Effector CD8-positive, alpha-beta T cell (primary cell): ENCODE results near the gene DENND1A.

Experiments
- DNase-seq: peaks from one replicate; lab custom pipeline; 2025; lab: John Stamatoyannopoulos, UW

The DENND1A gene

GRCh38 chr9:123865226-123866000 is 64.5 kb downstream of the DENND1A start:
- DNase-seq: no peak

GRCh38 chr9:123864251-123864650 is 65.7 kb downstream of the DENND1A start:
- DNase-seq: no peak

- no peak for DNase-seq
Observed at GRCh38 chr9:123863164-123863855, 66.6 kb downstream of the DENND1A start.

- DNase-seq: no peak
Observed at GRCh38 chr9:123861756-123862120, 68.2 kb downstream of the DENND1A start.

GRCh38 chr9:123861086-123861755 is 68.7 kb downstream of the DENND1A start:
- DNase-seq: no peak

- no peak for DNase-seq
Observed at GRCh38 chr9:123860603-123861002, 69.3 kb downstream of the DENND1A start.

DNA sequence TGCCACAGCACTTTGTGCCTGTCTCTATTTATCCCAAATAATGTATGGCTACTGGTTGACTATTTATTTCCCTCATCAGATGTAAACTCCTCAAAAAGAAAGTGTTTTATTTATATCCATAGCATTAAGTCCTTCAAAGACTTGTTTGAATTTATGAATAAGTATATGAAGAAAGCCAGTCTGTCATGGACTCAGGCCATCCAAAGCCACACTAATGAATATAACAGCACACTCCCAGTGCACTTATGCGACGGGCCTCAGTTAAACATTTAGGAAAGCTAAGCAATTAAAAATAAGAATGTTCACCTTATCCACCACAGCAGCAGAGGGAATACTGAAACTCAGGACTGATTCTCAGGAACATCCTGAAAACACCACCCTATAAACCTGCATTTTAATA is 77.5 kb downstream of the DENND1A start:
- no peak for DNase-seq

DNA sequence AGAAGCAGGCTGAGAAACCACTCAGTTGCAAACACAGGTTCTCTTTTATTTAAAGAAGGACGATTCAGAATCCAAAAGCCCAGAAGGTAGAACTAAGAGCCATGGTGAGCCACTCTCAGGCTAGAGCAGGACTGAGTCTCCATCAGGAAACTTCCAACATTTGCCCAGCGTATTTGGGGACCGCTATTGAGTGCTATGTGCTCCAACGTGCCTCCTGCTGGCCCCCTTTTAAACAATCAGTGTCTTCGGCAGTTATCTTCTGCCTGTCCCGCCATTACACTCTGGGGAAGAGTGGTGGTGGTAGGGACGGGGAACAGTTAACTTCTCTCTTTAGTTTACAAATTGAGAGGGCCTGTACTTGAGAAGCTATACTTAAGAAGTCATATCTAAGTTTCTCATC is 78.1 kb downstream of the DENND1A start:
- DNase-seq: no peak

DNA sequence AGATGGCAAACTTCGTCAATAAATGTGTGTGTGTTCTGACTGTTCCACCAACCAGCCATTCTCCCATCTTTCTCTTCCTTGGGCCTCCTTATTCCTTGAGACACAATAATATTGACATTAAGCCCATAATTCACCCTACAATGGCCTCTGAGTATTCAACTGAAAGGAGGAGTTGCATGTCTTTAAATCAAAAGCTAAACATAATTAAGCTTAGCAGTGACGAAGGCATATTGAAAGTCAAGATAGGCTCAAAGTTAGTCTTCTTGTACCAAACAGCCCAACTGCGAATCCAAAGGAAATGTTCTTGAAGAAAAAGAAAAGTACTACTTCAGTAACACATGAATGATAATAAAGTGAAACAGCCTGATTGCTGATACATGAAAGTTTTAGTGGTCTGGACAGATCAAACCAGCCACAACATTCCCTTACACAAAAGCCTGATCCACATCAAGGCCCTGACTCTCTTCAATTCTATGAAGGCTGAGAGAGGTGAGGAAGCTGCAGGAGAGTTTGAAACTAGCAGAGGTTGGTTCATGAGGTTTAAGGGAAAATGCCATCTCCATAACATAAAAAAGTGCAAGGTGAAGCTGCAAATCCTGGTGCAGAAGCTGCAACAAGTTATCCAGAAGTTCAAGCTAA is 81.4 kb downstream of the DENND1A start:
- DNase-seq: no peak

DNA sequence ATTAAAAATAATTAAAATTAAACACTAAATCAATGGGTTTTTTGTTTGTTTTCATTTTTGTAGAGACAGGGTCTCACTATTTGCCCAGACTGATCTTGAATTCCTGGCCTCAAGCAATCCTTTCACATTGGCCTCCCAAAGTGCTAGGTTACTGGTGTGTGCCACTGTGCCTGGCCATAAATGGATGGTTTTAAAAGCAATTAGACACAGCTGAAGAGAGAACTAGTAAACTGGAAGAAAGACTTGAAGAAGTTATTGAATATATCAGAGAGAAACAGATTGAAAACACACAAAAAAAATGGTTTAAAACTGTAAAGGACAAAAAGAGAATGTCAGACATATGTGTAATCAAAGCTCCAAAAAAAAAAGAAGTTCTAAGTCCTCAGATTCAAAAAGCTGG is 83.0 kb downstream of the DENND1A start:
- DNase-seq: no peak

DNA sequence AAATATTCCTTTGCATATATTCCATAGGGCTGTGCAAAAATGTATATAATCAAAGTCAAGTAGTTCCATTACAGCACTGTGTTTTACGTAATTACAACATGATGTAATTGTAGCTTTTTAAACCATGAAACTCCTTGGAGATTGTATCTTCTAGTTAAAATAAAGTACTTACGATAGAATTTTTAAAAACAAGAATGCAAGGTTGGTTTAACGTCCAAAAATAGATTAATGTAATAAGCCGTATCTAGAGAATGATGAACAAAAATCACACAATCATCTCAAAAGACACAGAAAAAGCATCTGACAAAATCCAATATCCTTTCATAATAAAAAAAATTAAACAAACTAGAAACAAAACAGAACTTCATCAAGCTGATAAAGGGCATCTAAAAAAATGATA is 86.2 kb downstream of the DENND1A start:
- DNase-seq: no peak

DNA sequence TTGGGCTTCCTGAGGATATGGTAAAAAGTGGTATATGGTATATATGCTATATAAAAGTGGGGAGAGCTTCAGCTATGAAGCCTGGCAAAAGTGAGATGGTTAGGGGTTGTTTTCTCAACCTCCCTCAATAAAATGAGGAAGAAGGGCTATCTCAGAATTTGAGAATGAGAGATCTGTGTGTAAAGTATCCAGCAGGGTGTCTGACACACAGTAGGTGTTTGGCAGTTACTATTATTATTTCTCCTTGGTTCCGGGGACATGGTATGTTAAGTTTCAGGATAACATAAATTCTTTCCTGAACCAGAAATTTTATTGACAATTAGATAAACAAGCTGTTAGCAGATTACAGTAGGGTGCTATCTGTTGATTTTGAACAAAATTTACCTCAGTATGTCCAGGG is 94.1 kb downstream of the DENND1A start:
- no peak for DNase-seq

DNA sequence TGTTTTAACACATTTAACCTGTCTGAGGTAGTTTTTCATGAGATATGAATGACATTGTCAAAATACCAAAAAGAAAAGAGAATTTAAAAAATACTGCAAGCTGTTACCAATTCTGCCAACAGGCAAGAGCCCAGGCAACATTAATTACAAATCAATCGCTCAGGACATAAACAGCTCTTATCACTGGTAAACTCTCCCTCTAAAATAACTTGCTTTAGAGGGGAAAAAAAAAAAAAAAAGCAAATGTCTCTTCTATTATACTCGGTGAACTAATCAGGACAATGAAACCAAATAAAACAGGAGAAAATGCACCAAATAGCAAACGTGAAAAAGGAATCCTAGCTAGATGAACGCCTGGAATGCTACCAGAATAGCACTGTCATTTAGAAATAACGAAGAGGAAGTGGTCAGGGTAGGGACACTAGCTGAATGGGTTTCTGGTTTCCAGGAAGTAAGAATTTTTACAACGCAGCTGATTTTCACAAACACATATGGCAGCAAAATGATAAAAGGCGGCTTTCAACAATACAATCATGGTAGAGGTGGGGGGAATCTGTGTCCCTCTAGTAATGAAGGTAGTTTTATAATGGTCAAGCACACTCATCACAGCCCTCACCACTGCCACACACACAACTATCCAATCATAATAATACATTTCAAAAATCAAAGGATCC is 94.9 kb downstream of the DENND1A start:
- DNase-seq: no peak

- DNase-seq: no peak
Observed at GRCh38 chr9:123834218-123834888, 95.6 kb downstream of the DENND1A start.

DNA sequence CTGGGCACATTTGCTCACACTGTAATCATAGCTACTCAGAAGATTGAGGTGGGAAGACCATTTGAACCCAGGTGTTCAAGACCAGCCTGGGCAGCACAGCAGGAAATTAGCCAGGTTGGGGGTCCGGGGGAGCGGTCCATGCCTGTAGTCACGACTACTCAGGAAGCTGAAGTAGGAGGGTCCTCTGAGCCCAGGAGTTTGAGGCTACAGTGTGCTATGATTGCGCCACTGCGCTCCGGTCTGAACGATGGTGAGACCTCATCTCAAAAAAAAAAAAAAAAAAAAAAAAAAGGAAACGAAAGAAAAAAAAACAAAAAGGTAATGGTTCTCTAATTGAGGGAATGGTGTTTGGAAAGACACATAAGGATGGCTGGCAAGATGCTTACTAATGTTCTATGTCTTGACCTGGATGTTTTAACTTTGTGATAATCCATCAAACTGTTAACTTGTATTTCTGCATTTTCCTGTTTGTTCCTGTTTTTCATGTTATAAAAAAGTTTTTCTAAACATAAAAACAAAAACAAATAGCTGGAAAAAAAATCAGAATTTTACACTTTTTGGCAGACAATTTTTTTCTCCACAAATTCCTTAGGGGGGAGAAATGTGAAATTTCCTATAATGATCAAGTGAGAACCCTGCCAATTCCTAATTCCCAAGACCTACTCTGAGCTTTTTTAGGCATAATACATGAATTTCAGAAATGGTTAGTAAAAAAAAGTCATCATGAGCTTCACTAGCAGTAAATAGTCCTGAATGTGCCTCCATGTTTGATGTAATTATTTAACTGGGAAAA is 96.9 kb downstream of the DENND1A start:
- no peak for DNase-seq

GRCh38 chr9:123832176-123832575 is 97.8 kb downstream of the DENND1A start:
- no peak for DNase-seq

GRCh38 chr9:123828449-123828848 is 101.5 kb downstream of the DENND1A start:
- no peak for DNase-seq

GRCh38 chr9:123825342-123826060 is 104.4 kb downstream of the DENND1A start:
- no peak for DNase-seq

DNA sequence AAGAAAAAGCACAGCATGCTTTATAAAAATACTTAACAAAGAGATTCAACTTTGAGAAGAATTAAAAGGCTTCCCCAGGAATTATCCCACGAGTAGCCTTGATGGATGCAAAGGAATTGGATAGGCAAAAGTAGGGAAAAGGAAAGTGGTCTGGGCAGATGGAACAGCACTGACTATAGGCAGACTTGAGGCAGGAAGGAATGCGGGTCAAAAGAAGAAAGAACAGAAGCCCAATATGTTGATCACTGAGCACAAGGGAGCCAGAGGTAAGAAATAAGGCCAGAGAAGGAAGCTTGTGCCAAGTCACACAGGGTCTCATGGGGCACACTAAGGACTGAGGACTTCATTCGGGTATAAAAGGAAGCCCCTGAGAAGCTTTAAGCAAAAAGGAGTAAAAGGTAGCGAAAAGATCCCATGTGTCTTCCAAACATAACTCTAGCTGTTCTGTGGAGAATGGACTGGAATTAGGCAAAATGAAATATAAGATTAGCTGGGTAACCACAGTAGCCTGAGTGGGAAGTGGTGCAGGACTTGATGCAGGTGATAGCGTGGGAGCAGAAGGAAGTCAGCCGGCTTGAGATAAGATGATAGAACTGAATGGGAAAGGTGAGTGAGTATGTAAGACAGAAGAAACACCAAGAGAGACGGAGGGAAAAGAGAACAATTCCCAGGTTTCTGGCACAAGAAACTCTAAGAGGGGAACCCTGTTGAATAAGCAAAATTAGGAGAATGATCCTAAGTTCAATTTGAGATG is 106.6 kb downstream of the DENND1A start:
- no peak for DNase-seq
